ENCODE measurements around the gene GFY.

The GFY gene

DNA sequence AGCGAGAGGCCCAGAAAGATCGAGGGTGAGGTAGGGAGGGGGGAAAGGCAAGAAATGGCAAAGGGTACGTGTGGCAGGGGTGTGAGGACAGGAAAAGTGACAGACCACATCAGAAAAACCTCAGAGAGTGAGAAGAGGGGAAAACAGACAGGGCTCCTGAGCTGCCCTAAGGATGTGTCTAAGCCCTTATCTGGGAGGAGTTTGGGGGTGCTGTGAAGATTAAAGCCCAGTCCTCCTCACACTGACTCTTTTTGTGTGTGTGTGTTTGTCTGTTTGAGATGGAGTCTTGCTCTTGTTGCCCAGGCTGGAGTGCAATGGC lies 1.2 kb upstream of the GFY start:
- ChIA-PET POLR2A (no interaction called here), CTCF (interaction anchor here (1.0 to 3.8 kb wide), 2 partner anchors 11 to 33 kb away, joined by 4 to 33 read pairs; no protein-coding TSS in a partner anchor)
- Histone ChIP-seq H3K4me3 (ENCODE audit: low read depth, low read length) (no peak overlapping the region), H3K4me1 (ENCODE audit: control insufficient read depth, insufficient read depth, low read length) (peaks cover 5% of the 10 kb centered on the region), H3K9me3 (ENCODE audit: control insufficient read depth, insufficient read depth, low read depth, low read length) (no peaks in the 10 kb centered on the region), H3K36me3 (ENCODE audit: control insufficient read depth in 2 of 2, insufficient read depth in 1 of 2, low read length in 2 of 2) (no peaks in the 10 kb centered on the region), H3K27ac (ENCODE audit: extremely low read depth, low read depth, low read length) (no peak overlapping the region)
- TF ChIP-seq ZNF362 (tag by site-specific recombination; IDR thresholded peaks at IDR 0.05) = no peak
- TF ChIP-seq KLF17 (tag by site-specific recombination; IDR thresholded peaks at IDR 0.05) = no peak
- TF ChIP-seq ZNF148 (tag by site-specific recombination; IDR thresholded peaks at IDR 0.05; ENCODE audit: borderline replicate concordance) = no peak
- TF ChIP-seq ZNF488 (tag by site-specific recombination; IDR thresholded peaks at IDR 0.05) = no peak
- TF ChIP-seq ZBTB8A (tag by site-specific recombination; IDR thresholded peaks at IDR 0.05) = peak; percentile 47; the same call in 1 of the 2 replicates
- no peak for TF ChIP-seq PRDM2 (tag by site-specific recombination; IDR thresholded peaks at IDR 0.05; ENCODE audit: borderline replicate concordance)
- no peak for TF ChIP-seq ZNF132 (tag by site-specific recombination; IDR thresholded peaks at IDR 0.05; ENCODE audit: borderline replicate concordance)
- no peak for TF ChIP-seq ZNF645 (tag by site-specific recombination; IDR thresholded peaks at IDR 0.05)
- TF ChIP-seq ZBTB1 (tag by site-specific recombination; IDR thresholded peaks at IDR 0.05) = no peak
- TF ChIP-seq, protein P1, sequence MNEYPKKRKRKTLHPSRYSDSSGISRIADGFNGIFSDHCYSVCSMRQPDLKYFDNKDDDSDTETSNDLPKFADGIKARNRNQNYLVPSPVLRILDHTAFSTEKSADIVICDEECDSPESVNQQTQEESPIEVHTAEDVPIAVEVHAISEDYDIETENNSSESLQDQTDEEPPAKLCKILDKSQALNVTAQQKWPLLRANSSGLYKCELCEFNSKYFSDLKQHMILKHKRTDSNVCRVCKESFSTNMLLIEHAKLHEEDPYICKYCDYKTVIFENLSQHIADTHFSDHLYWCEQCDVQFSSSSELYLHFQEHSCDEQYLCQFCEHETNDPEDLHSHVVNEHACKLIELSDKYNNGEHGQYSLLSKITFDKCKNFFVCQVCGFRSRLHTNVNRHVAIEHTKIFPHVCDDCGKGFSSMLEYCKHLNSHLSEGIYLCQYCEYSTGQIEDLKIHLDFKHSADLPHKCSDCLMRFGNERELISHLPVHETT (tag by site-specific recombination; IDR thresholded peaks at IDR 0.05) = no peak
- TF ChIP-seq ZNF366 (tag by site-specific recombination; conservative IDR thresholded peaks at IDR 0.05) = peak; percentile 45; the same call in 1 of the 2 replicates
- TF ChIP-seq ZNF510 (tag by site-specific recombination; IDR thresholded peaks at IDR 0.05; ENCODE audit: insufficient replicate concordance) = no peak
- peak; percentile 2; the same call in 1 of the 2 replicates for TF ChIP-seq PRDM1 (tag by site-specific recombination; IDR thresholded peaks at IDR 0.05)
